Activated naive CD4-positive, alpha-beta T cell treated with anti-CD3 and anti-CD28 coated beads, Interleukin-2, amount 10 ng/mL, durations not matched to agents 7 days and 5 days (primary cell): ENCODE measurements around the gene BANK1.

Experiments
- CTCF ChIA-PET: fragments of 350-600 bp; sonication (Branson Sonifier 250); formaldehyde crosslinking; loops from one replicate; lab custom pipeline; 2021; ENCODE audit warnings: antibody characterized with exemption; lab: Charles Lee
- DNase-seq: peaks from one replicate; pipeline ENCODE4 v3.0.0-alpha.2; 2020
- H3K27ac Mint-ChIP-seq: one replicate; pipeline ENCODE4 v1.8.0; 2021; ENCODE audit warnings: mild to moderate bottlenecking, moderate library complexity, mixed read lengths
- H3K27me3 Mint-ChIP-seq: one replicate; pipeline ENCODE4 v1.8.0; 2021; ENCODE audit warnings: mild to moderate bottlenecking, mixed read lengths
- H3K36me3 Mint-ChIP-seq: one replicate; pipeline ENCODE4 v1.8.0; 2021; ENCODE audit warnings: mixed read lengths
- H3K4me1 Mint-ChIP-seq: one replicate; pipeline ENCODE4 v1.8.0; 2021; ENCODE audit warnings: mixed read lengths
- H3K4me3 Mint-ChIP-seq: one replicate; pipeline ENCODE4 v1.8.0; 2021; ENCODE audit warnings: mild to moderate bottlenecking, moderate library complexity, mixed read lengths
- H3K9me3 Mint-ChIP-seq: one replicate; pipeline ENCODE4 v1.8.0; 2021; ENCODE audit warnings: mixed read lengths

Gene BANK1

DNA sequence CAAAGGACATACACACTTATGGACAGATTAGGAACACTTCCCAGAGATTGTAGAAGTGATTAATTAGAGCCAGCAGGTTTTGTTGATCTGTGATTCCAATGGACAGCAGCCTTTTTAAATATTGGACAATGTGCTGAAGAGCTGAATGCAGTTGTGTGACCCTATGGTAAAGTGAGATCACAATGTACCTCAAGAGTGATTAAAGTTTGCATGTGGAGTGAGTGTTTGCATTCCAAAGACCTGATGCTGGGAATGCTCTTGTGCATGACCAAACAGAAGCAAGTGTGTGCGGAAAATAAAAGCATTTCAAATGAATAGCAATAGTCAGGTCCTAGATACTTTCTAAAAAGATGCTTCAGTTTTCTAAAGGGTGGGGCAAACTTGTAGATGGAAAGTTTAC lies 154.1 kb downstream of the BANK1 start:
- Mint-ChIP-seq H3K9me3 (no peaks in the 10 kb centered on the region), H3K4me1 (no peaks in the 10 kb centered on the region), H3K4me3 (no peak overlapping the region), H3K36me3 (no peaks in the 10 kb centered on the region), H3K27ac (no peak overlapping the region), H3K27me3 (no peaks in the 10 kb centered on the region)
- CTCF ChIA-PET, result no interaction called here
- DNase-seq, result no peak

DNA sequence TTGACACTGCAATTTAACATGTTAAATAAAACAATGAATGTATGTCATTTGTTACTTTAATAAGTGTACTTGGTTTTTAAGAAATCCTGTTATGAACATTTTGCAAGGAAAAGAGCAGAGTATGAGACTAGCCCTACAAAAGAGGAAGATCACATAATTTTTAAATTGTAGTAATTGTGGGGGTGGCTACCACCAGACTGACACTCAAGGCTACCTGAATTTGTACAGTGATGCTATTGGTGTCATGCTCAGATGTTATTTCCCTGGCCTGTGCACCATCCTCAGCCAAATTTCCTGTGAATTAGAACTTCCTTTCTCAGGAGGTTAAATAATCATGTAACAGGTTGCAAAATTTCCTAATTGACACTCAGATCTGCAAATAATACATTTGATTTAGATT lies 157.5 kb downstream of the BANK1 start:
- CTCF ChIA-PET, result no interaction called here
- Mint-ChIP-seq H3K27ac (no peak overlapping the region), H3K9me3 (no peaks in the 10 kb centered on the region), H3K27me3 (no peaks in the 10 kb centered on the region), H3K4me1 (no peaks in the 10 kb centered on the region), H3K4me3 (no peak overlapping the region), H3K36me3 (no peaks in the 10 kb centered on the region)
- no peak for DNase-seq

DNA sequence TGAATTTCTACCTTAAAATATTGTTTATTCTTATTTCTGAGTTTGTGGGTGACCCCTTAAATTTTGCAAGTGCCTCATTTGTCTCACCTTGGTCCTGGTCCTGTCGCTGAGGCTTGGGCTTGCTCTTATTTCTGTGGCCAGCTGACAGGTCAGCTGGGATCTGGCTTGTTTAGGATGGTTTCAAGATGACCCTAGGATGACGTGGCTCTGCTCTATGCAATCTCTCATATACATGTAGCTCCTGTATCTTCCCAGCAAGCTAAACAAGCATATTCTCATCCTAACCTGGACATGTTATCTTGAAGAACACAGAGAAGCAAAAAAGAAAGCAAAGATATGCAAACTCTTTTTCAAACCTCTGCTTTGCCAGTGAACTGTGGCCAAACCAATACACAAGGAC lies 158.4 kb downstream of the BANK1 start:
- H3K4me1 Mint-ChIP-seq, result no peaks in the 10 kb centered on the region
- DNase-seq, result no peak
- H3K27me3 Mint-ChIP-seq, result no peaks in the 10 kb centered on the region
- no peak overlapping the region for H3K4me3 Mint-ChIP-seq
- CTCF ChIA-PET, result no interaction called here
- H3K9me3 Mint-ChIP-seq, result no peaks in the 10 kb centered on the region
- no peaks in the 10 kb centered on the region for H3K36me3 Mint-ChIP-seq
- H3K27ac Mint-ChIP-seq, result no peak overlapping the region

DNA sequence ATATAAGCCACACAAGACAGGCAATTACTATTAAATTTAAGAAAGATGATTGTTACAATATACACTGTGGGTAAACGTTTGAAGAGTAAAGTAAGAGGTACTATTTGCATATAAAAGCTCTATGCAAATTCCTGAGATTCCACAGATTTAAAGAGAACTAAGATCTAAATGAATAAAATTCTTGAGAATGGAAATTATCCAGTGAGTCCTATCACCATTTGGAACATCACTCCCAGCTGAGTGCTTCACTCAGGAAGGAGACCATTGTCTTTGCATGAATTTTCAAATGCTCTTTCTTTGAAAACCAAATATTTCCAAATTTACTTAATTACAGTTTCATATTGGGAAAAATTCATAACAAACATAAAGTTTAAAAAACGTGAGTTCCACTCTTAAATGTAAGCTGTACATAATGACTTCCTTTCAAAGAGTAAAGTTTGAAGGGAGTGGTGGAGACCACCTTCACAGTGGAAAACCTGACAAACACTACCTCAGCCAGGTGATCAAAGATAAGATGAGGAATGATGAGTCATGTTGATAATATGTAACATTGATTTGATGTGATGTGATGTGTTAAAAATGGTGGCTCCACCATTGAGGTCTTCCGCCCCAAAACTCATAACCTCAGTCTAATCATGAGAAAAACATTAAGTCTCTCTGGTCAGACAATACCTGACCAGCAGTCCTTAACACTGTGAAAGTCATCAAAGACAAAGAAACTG lies 159.9 kb downstream of the BANK1 start:
- H3K4me1 Mint-ChIP-seq, result no peaks in the 10 kb centered on the region
- H3K27me3 Mint-ChIP-seq, result no peaks in the 10 kb centered on the region
- H3K36me3 Mint-ChIP-seq, result no peaks in the 10 kb centered on the region
- no peak overlapping the region for H3K27ac Mint-ChIP-seq
- H3K9me3 Mint-ChIP-seq, result no peaks in the 10 kb centered on the region
- H3K4me3 Mint-ChIP-seq, result no peak overlapping the region
- CTCF ChIA-PET, result no interaction called here
- DNase-seq, result no peak

DNA sequence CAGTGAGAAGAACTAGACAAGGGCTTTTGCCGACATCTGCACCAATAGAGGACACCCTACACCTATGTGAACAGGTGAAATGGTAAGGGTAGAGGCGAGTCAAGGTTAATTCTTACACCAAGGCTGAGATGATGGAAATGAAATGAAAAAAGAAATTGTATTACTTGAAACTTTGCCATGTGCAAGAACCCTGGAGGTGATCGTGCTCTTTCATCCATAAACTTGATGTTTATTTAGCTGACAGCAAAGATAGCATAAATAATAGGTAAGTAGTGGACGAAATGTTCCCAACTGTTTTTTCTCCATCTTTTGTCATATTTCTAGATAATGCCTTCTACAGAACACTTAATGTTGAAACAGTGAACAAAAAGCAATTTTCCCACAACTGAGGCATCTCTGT lies 162.5 kb downstream of the BANK1 start:
- Mint-ChIP-seq H3K36me3 (no peaks in the 10 kb centered on the region), H3K4me3 (no peak overlapping the region), H3K27me3 (no peaks in the 10 kb centered on the region), H3K27ac (no peak overlapping the region), H3K9me3 (no peaks in the 10 kb centered on the region), H3K4me1 (no peaks in the 10 kb centered on the region)
- DNase-seq, result no peak
- CTCF ChIA-PET, result no interaction called here

DNA sequence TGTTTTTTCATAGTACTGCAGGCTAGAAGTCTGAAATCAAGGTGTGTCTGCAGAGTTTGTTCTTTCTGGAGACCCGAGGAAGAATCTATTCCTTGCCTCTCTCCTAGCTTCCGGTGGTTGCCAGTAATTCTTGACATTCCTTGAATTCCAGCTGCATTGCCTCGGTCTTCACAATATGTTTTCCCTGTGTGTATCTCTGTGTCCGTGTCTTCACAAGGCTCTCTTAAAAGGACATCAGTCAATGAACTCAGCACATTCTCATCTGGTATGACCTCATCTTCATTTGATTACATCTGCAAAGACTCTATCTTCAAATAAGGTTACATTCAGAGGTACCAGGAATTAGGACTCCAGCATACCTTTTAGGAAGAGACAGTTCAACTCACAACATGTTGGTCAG lies 163.4 kb downstream of the BANK1 start:
- H3K27me3 Mint-ChIP-seq, result no peaks in the 10 kb centered on the region
- H3K36me3 Mint-ChIP-seq, result no peaks in the 10 kb centered on the region
- DNase-seq, result no peak
- H3K9me3 Mint-ChIP-seq, result no peaks in the 10 kb centered on the region
- no peak overlapping the region for H3K27ac Mint-ChIP-seq
- no peaks in the 10 kb centered on the region for H3K4me1 Mint-ChIP-seq
- no peak overlapping the region for H3K4me3 Mint-ChIP-seq
- CTCF ChIA-PET, result no interaction called here

DNA sequence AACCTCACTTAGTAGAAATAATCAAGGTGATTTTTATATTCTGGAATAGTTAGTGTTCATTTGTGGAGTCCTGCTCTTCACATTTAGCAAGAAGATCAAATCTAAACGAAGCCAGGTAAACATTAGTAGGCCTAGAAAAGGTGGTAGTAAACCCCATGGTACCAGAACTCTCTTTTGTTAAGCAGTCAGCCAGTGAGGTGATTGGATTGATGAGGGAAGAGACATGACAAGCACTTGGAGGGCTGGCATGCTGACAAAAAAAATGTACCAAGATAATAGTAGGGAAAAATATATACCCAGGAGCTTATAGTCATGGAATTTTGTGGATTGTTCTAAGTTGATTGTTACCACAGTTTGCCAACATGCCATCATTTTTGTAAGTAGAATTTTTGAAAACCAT lies 163.8 kb downstream of the BANK1 start:
- no peaks in the 10 kb centered on the region for H3K36me3 Mint-ChIP-seq
- no peaks in the 10 kb centered on the region for H3K27me3 Mint-ChIP-seq
- no peaks in the 10 kb centered on the region for H3K4me1 Mint-ChIP-seq
- no peak overlapping the region for H3K4me3 Mint-ChIP-seq
- H3K27ac Mint-ChIP-seq, result no peak overlapping the region
- DNase-seq, result no peak
- CTCF ChIA-PET, result no interaction called here
- no peaks in the 10 kb centered on the region for H3K9me3 Mint-ChIP-seq

DNA sequence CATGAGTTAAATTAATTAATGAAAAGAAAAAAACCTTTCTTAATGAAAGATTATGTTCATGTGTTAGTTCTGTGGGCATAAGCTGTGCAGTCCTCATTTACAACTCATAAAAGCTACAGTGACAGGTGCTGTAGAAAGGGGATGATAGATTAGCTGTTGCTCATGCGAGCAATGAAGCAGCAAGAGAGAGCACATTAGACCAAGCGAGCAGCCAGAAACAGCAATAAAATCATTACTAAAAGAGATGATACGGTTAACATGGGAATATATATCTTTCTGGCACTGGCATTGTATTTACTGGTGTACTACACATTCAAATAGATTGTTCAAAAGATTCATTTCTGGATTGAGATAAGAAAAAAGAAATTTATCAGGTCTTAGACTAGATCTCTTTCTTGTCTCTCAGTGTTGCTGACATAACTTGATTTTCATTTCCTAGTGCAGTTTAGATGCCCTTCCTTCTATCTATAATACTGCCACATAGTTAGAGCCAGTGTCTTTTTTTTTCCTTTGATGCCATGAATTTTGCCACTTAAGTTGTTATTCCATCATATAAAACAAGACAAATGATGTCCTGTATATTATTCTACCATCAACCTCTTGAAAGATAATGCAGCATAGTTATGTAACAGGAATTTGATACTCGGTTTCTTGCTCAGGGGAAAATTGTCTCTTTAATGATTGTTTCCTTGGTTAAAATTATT lies 164.6 kb downstream of the BANK1 start:
- Mint-ChIP-seq H3K4me1 (no peaks in the 10 kb centered on the region), H3K27me3 (no peaks in the 10 kb centered on the region)

DNA sequence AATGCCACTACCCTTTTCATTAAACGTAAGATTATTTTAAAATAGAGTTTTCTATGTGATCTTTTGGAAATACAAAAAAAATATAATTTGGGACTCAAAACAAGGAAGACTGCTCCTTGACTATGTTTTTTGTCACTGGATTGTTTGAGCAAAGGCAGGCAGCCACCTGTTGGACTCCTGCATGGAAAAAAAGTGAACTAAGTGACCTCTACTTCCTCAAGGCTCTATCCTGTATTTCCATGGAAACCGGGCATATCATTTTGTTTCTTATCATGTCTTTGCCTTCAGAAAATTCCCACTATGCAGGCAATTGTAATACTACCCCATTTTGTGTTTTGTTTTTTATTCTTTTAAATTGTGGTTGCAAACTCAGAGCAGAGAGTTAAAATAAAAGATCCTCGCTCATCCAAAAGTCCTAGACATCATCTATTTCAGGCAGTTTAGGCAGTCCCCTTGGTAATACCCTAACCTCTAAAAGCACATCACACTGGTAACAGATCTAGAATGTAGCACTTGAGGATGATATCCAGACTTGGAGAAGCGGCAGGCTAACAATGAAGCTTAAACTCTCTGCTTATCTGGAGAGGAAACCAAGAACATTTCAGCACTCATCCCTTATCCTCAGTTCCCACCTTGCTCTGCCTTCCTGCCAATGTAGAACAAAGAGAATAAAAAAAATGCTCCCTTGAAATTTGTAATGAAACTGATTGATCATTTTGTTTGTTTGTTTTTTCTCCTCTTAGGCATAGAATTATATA lies 165.7 kb downstream of the BANK1 start:
- Mint-ChIP-seq H3K27ac (no peak overlapping the region), H3K27me3 (no peaks in the 10 kb centered on the region), H3K4me1 (no peaks in the 10 kb centered on the region), H3K9me3 (no peaks in the 10 kb centered on the region), H3K36me3 (no peaks in the 10 kb centered on the region), H3K4me3 (no peak overlapping the region)
- CTCF ChIA-PET, result no interaction called here
- no peak for DNase-seq

More for the DNA sequence above, 164.6 kb downstream of the BANK1 start:
- CTCF ChIA-PET, result no interaction called here
- Mint-ChIP-seq H3K27ac (no peak overlapping the region), H3K9me3 (no peaks in the 10 kb centered on the region), H3K36me3 (no peaks in the 10 kb centered on the region), H3K4me3 (no peak overlapping the region)
- no peak for DNase-seq

DNA sequence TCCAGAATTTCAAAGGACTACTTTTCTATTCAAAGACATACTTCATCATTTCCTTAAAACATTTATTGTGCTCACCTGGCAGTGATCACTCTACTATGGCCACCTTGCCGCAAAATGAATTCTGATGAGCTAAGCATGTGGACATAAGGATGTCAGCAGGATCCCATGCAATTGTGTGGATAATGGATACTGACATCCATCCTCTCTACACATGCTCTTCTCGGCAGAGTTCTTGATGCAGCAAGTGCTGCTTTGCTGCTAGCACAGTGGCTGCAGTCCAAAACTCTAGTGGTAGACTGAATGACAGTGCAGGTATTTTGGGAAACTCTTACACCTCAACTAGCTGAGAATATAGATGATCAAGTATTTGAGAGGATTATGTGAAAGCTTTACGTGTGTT lies 168.0 kb downstream of the BANK1 start:
- no peak overlapping the region for H3K4me3 Mint-ChIP-seq
- CTCF ChIA-PET, result no interaction called here
- H3K36me3 Mint-ChIP-seq, result no peaks in the 10 kb centered on the region
- no peaks in the 10 kb centered on the region for H3K27me3 Mint-ChIP-seq
- no peak for DNase-seq
- no peaks in the 10 kb centered on the region for H3K4me1 Mint-ChIP-seq
- H3K27ac Mint-ChIP-seq, result no peak overlapping the region
- no peaks in the 10 kb centered on the region for H3K9me3 Mint-ChIP-seq

DNA sequence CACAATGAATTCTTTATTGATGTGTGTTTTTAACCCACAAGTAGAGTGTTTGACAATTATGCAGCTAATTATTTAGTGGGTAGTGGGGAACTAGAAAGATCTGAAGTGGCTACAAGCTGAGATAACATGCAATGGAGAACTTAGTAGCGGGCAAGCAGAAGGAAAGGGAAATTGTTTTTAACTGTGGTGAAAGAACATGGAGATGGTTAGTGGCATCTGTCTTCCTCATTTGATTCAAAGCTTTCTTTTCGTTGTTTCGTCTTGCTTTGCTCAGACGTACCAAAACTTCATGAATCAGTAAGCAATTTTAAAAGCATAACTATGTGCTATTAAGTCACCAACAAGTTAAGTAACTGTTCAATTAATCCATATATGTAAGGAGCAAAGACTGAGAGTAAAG lies 169.9 kb downstream of the BANK1 start:
- H3K4me3 Mint-ChIP-seq, result no peak overlapping the region
- H3K36me3 Mint-ChIP-seq, result no peaks in the 10 kb centered on the region
- no peaks in the 10 kb centered on the region for H3K4me1 Mint-ChIP-seq
- H3K9me3 Mint-ChIP-seq, result no peaks in the 10 kb centered on the region
- DNase-seq, result no peak
- no peak overlapping the region for H3K27ac Mint-ChIP-seq
- H3K27me3 Mint-ChIP-seq, result no peaks in the 10 kb centered on the region
- CTCF ChIA-PET, result no interaction called here

DNA sequence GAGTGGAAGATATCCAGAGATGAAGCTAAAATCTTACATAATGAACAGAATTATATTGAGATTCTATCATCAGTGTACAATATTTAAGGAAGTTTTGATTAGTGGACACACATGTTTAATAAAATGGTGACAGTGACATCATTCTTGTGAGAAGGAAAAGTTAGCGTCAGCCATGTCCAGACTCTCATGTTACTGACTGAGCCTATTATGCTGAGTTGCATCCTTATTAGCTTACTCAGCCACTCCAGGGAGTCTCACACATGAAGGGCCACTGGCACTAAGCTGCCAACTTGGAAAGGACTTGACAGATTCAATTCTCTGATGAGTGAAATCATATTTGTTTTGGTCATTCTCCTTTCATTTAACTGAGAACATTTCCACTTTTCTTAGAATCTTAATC lies 170.6 kb downstream of the BANK1 start:
- H3K4me3 Mint-ChIP-seq, result no peak overlapping the region
- H3K4me1 Mint-ChIP-seq, result no peaks in the 10 kb centered on the region
- H3K27me3 Mint-ChIP-seq, result no peaks in the 10 kb centered on the region
- H3K27ac Mint-ChIP-seq, result no peak overlapping the region
- no peaks in the 10 kb centered on the region for H3K9me3 Mint-ChIP-seq
- no peaks in the 10 kb centered on the region for H3K36me3 Mint-ChIP-seq
- no peak for DNase-seq
- CTCF ChIA-PET, result interaction anchor here (0.6 kb wide), 1 partner anchor 199 kb away, joined by 3 read pairs; no protein-coding TSS in a partner anchor

DNA sequence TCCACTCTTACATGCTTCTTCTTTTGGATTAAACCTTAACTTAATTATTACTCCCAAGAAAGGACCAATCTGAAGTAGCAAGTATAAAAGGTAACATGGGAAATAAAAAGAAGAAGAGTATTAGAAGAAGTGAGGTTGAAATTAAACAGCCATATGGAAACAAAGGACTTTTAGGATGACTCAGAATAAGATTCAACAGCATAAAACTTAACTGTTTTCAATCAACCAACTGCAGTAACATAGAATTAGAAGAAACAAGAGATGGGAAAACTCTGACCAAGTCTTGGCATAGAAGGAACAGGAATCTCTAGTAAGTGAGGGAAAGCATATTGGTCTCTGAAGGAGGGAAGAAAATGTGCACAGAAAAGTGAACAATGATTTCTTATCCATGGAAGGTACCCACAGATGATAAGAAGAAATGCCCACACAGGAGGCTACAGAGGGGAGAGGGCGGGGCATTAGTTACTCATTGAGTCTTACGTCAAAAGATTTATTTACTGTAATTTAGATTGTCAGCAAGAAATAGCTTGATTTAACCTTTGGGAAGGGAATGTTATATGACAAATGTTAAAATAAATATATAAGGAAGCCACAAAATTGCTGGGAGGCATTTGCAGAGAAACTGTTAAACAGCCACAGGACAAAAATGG lies 177.3 kb downstream of the BANK1 start:
- peaks cover 5% of the 10 kb centered on the region for H3K27me3 Mint-ChIP-seq
- H3K4me1 Mint-ChIP-seq, result no peaks in the 10 kb centered on the region
- H3K9me3 Mint-ChIP-seq, result no peaks in the 10 kb centered on the region
- H3K27ac Mint-ChIP-seq, result no peak overlapping the region
- no peak for DNase-seq
- no peak overlapping the region for H3K4me3 Mint-ChIP-seq
- CTCF ChIA-PET, result no interaction called here
- H3K36me3 Mint-ChIP-seq, result no peaks in the 10 kb centered on the region

DNA sequence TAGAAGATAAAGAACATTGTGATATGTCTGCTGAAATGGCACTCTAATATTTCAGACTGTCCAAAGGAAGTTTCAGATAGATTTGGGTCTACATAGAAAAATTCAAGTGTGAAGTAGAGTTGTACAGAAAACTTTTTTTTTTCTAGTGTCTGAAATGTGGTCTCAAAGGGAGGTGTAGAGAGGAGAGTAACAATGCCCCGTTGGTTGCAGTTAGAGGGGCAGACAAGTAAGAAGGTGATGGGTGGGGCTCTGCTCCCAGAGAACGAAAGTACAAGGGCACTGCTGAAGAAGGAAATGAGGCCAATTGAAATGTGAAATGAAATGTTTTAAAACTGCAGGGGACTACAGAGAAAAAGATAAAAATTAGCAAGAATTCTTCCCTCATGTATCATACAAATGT lies 177.8 kb downstream of the BANK1 start:
- Mint-ChIP-seq H3K27ac (peak overlapping the region; percentile 15), H3K36me3 (no peaks in the 10 kb centered on the region), H3K9me3 (no peaks in the 10 kb centered on the region), H3K4me3 (no peak overlapping the region), H3K27me3 (peaks cover 5% of the 10 kb centered on the region), H3K4me1 (no peaks in the 10 kb centered on the region)
- CTCF ChIA-PET, result no interaction called here
- DNase-seq, result no peak
